GM21717 (cell line): ENCODE data around the gene RAB4B.
"Not testable (repeated sequence)": the region's sequence is repeated elsewhere in the genome, so short reads cannot be mapped to it uniquely, and the experiment has no call there.

Experiments used
- ATAC-seq: cut with Tn5 transposase; IDR thresholded peaks from one replicate; pipeline ENCODE4 v1.9.1; 2021; ENCODE audit warnings: mild to moderate bottlenecking, moderate library complexity; ENCODE audit not compliant: unreplicated experiment

The RAB4B gene

GRCh38 chr19:40750874-40751537 is 27.0 kb upstream of the RAB4B start, which contains the start of gene SNRPA:
Gene SNRPA, plus strand, starts transcription at chr19:40751203. Its CDS starts 206 bp downstream, at chr19:40751409.
- peak; percentile 58 for ATAC-seq

- ATAC-seq, result no peak
Observed at GRCh38 chr19:40752257-40752781, 25.7 kb upstream of the RAB4B start.

GRCh38 chr19:40754611-40755247 is 23.3 kb upstream of the RAB4B start:
- no peak for ATAC-seq

GRCh38 chr19:40755248-40755624 is 22.8 kb upstream of the RAB4B start:
- ATAC-seq, result no peak

- ATAC-seq, result no peak
Observed at GRCh38 chr19:40755791-40756190, 22.3 kb upstream of the RAB4B start.

- ATAC-seq, result no peak
Observed at GRCh38 chr19:40756502-40757110, 21.4 kb upstream of the RAB4B start.

GRCh38 chr19:40758491-40758890 is 19.6 kb upstream of the RAB4B start:
- ATAC-seq, result no peak

- ATAC-seq, result no peak
Observed at GRCh38 chr19:40759352-40759751, 18.7 kb upstream of the RAB4B start.

GRCh38 chr19:40762754-40763470 is 15.1 kb upstream of the RAB4B start:
- no peak for ATAC-seq

GRCh38 chr19:40763526-40763925 is 14.5 kb upstream of the RAB4B start:
- no peak for ATAC-seq

GRCh38 chr19:40763963-40764362 is 14.1 kb upstream of the RAB4B start:
- no peak for ATAC-seq

- ATAC-seq, result not testable (repeated sequence)
Observed at GRCh38 chr19:40766385-40766784, 11.7 kb upstream of the RAB4B start.

- ATAC-seq, result no peak
Observed at GRCh38 chr19:40768869-40769268, 9.2 kb upstream of the RAB4B start.

GRCh38 chr19:40771101-40771862 is 6.8 kb upstream of the RAB4B start:
- not testable (repeated sequence) for ATAC-seq

- ATAC-seq, result no peak
Observed at GRCh38 chr19:40774916-40775631, 3.0 kb upstream of the RAB4B start, which contains the start of gene MIA. Gene MIA, plus strand, starts transcription at chr19:40775521. Its CDS starts 22 bp downstream, at chr19:40775543.

- ATAC-seq, result no peak
Observed at GRCh38 chr19:40775632-40776022, 2.4 kb upstream of the RAB4B start.

GRCh38 chr19:40776364-40776763 is 1.7 kb upstream of the RAB4B start:
- ATAC-seq, result no peak

GRCh38 chr19:40776932-40777644 is 959 bp upstream of the RAB4B start:
- peak; percentile 57 for ATAC-seq

GRCh38 chr19:40777645-40777936 is 456 bp upstream of the RAB4B start:
- ATAC-seq, result no peak
